Measurements from ENCODE around the gene EPHB2. TPM values are rescaled to one million over a fixed set of nuclear protein-coding genes. Genes with fewer than 3 reads are reported as not detected.
A peak's percentile ranks its signal among the peaks of the same experiment; 100 is the strongest.

EPHB2 gene
- total RNA-seq, 4 donors from 2014 or later: 7.5 to 27.3 (median 23.8) TPM

GRCh38 chr1:22868331-22868730, 157.7 kb downstream of the EPHB2 start:
- H3K4me1 ChIP-seq: peaks cover 13 to 26% of the 10 kb centered on the region in 2 donors
- TF ChIP-seq CTCF (IDR thresholded peaks at IDR 0.05) (no peak), POLR2A (IDR thresholded peaks at IDR 0.05) (no peak)
- no peak overlapping the region for H3K27ac ChIP-seq
- DNase-seq: no peak
- intact Hi-C loops (cut with DNase I): no loop called here
- no peak overlapping the region for H3K4me3 ChIP-seq (replicated peaks in 1 of 3)
- H3K9me3 ChIP-seq: no peaks in the 10 kb centered on the region
- H3K27me3 ChIP-seq: no peaks in the 10 kb centered on the region
- 87 to 95% methylated on average over 3 of the region's 3 CpGs for WGBS, 2 donors
- H3K36me3 ChIP-seq: no peaks in the 10 kb centered on the region

- 89 to 100% methylated on average over 1 of the region's 1 CpG for WGBS, 2 donors
- Histone ChIP-seq H3K4me3 (replicated peaks in 1 of 3) (no peak overlapping the region), H3K27ac (no peak overlapping the region), H3K9me3 (no peaks in the 10 kb centered on the region), H3K36me3 (no peaks in the 10 kb centered on the region), H3K27me3 (no peaks in the 10 kb centered on the region), H3K4me1 (peaks cover 13 to 26% of the 10 kb centered on the region in 2 donors)
- no peak for DNase-seq
- TF ChIP-seq CTCF (IDR thresholded peaks at IDR 0.05) (no peak), POLR2A (IDR thresholded peaks at IDR 0.05) (no peak)
- intact Hi-C loops (cut with DNase I): no loop called here
These were observed 158.7 kb downstream of the EPHB2 start for GRCh38 chr1:22869325-22869724.

DNA sequence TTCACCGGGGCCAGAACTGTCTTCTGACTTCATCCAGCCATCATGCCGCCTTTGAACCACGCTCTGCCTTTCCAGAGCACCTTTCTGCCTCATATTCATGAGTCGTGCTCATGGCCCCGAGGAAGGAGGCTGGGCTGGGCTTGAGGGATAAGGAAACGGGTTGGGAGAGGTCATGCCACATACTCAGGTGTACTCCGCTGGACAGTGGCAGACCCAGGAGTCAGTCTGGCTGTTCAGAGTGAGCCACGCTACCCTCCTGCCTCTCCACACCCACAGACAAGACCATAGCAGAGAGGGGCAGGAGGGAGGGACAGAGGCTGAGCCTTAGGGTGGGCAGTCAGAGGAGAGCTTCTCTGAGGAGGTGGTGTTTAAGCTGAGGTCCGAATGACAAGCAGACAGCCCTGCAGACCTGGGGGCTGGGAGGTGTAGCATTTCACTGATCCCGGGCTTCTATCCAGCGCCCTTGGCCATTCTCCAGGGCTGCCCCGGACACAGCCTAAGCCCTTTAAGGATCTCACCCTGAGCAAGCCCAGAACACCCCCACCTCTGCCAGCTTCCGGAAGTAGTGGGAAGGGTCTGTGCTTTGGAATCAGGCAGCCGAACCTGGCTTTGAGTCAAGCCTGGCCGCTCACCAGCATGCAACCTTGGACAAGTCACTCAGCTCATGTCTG, 159.7 kb downstream of the EPHB2 start:
- WGBS, 2 donors: 41 to 43% methylated on average over 9 to 13 of the region's 15 CpGs
- no peak for TF ChIP-seq POLR2A (IDR thresholded peaks at IDR 0.05)
- TF ChIP-seq CTCF (IDR thresholded peaks at IDR 0.05): no peak
- DNase-seq: peak; percentile 95
- Histone ChIP-seq H3K9me3 (no peaks in the 10 kb centered on the region), H3K36me3 (no peaks in the 10 kb centered on the region), H3K27ac (peak overlapping the region; percentile 45 to 78 (median 60)), H3K4me1 (peaks cover 13 to 26% of the 10 kb centered on the region in 2 donors), H3K4me3 (replicated peaks in 1 of 3) (no peak overlapping the region), H3K27me3 (no peaks in the 10 kb centered on the region)
- intact Hi-C loops (cut with DNase I): no loop called here

- Histone ChIP-seq H3K27ac (no peak overlapping the region), H3K4me3 (replicated peaks in 1 of 3) (no peak overlapping the region), H3K9me3 (no peaks in the 10 kb centered on the region), H3K36me3 (no peaks in the 10 kb centered on the region), H3K27me3 (no peaks in the 10 kb centered on the region), H3K4me1 (peaks cover 13 to 26% of the 10 kb centered on the region in 2 donors)
- DNase-seq: peak; percentile 49 to 52
- TF ChIP-seq CTCF (IDR thresholded peaks at IDR 0.05) (no peak), POLR2A (IDR thresholded peaks at IDR 0.05) (no peak)
- intact Hi-C loops (cut with DNase I): no loop called here
- WGBS, 2 donors: 59% methylated on average over 11 of the region's 11 CpGs
These were observed 162.5 kb downstream of the EPHB2 start for GRCh38 chr1:22872981-22873664.

- WGBS, 2 donors: 80 to 89% methylated on average over 8 of the region's 8 CpGs
- Histone ChIP-seq H3K4me1 (peaks cover 13 to 26% of the 10 kb centered on the region in 2 donors), H3K27ac (no peak overlapping the region), H3K4me3 (replicated peaks in 1 of 3) (no peak overlapping the region), H3K36me3 (no peaks in the 10 kb centered on the region), H3K9me3 (no peaks in the 10 kb centered on the region), H3K27me3 (no peaks in the 10 kb centered on the region)
- TF ChIP-seq CTCF (IDR thresholded peaks at IDR 0.05) (no peak), POLR2A (IDR thresholded peaks at IDR 0.05) (no peak)
- intact Hi-C loops (cut with DNase I): no loop called here
- no peak for DNase-seq
These were observed 164.1 kb downstream of the EPHB2 start for GRCh38 chr1:22874785-22875184.
